GM10266 (cell line): ENCODE results near the gene RALGPS2.

Source experiments
- DNase-seq: peaks from one replicate; pipeline ENCODE4 v3.0.0; 2012; ENCODE audit errors: extremely low spot score
- CTCF ChIP-seq: IDR thresholded peaks from 2 replicates; pipeline ENCODE4 v1.5.1; 2012; ENCODE audit warnings: mild to moderate bottlenecking, low read depth; ENCODE audit not compliant: control insufficient read depth, insufficient read depth; ENCODE audit errors: missing control alignments

The RALGPS2 gene

GRCh38 chr1:178938101-178938958 is 213.3 kb downstream of the RALGPS2 start:
- no peak for TF ChIP-seq CTCF
- DNase-seq, result no peak

- DNase-seq, result no peak
- TF ChIP-seq CTCF, result no peak
Measured at GRCh38 chr1:178938959-178939317, 213.9 kb downstream of the RALGPS2 start.

- no peak for DNase-seq
- TF ChIP-seq CTCF, result no peak
Measured at GRCh38 chr1:178939338-178940067, 214.5 kb downstream of the RALGPS2 start.

- DNase-seq, result no peak
Measured at GRCh38 chr1:178940068-178940765, 215.2 kb downstream of the RALGPS2 start.

GRCh38 chr1:178941261-178941689 is 216.2 kb downstream of the RALGPS2 start:
- no peak for DNase-seq
- TF ChIP-seq CTCF, result no peak

More at GRCh38 chr1:178940068-178940765, 215.2 kb downstream of the RALGPS2 start:
- no peak for TF ChIP-seq CTCF

- TF ChIP-seq CTCF, result no peak
- DNase-seq, result no peak
Measured at GRCh38 chr1:178941849-178942248, 216.8 kb downstream of the RALGPS2 start.
